HepG2 (cell line): ENCODE data around the gene PARD3. TPM values are rescaled to one million over a fixed set of nuclear protein-coding genes. Genes with fewer than 3 reads are reported as not detected.

Source experiments
- ATAC-seq: fragments of 200-7000 bp; cut with Tn5 transposase; 3 replicates; pipeline ENCODE4 v1.9.1; 2020; ENCODE audit warnings: mild to moderate bottlenecking, moderate library complexity
- BruUV-seq: library from RNA; stranded (reverse); fragments of 400-500 nt; replicated peaks from 2 replicates; lab custom pipeline; 2021; lab: Mats Ljungman, UMichigan
- CTCF ChIA-PET: fragments of 300-600 bp; formaldehyde crosslinking; extraction: SDS; loops from one replicate; lab custom pipeline; 2021; ENCODE audit warnings: low total read pairs, inconsistent platforms, low intra/inter-chr PET ratio; lab: Yijun Ruan, JAX
- POLR2A ChIA-PET: fragments of 350-600 bp; sonication (Branson Sonifier 250); formaldehyde crosslinking; loops from one replicate; lab custom pipeline; 2020; ENCODE audit warnings: antibody characterized with exemption, inconsistent platforms; lab: Yijun Ruan, JAX
- DNase-seq: peaks from one replicate; pipeline ENCODE4 v3.0.0-alpha.2; 2015; ENCODE audit warnings: low spot score
- FAIRE-seq: peaks from 3 replicates; lab custom pipeline; 2011; peaks lifted over from hg19 to GRCh38; lab: Jason Lieb, UNC
- H2AFZ ChIP-seq: one replicate; pipeline ENCODE4 v1.6.1; 2011; ENCODE audit warnings: low read length, inconsistent platforms
- H3K27ac ChIP-seq: fragments of 300-600 bp; 3 replicates; pipeline ENCODE4 v1.8.0; 2011; ENCODE audit warnings: mixed run types, mild to moderate bottlenecking, mixed read lengths, low read length, inconsistent platforms; ENCODE audit not compliant: insufficient read depth; ENCODE audit errors: extremely low read length
- H3K27me3 ChIP-seq, 2 experiments: fragments of 200-600 bp in 1 of 2; 2 replicates in 1 of 2; 3 replicates in 1 of 2; pipeline versions ENCODE4 v1.6.0 to v1.8.0; 2011; ENCODE audit warnings: low read length in 2 of 2, mild to moderate bottlenecking in 2 of 2, moderate library complexity in 2 of 2, inconsistent platforms in 1 of 2; ENCODE audit not compliant: insufficient read depth in 2 of 2, control insufficient read depth in 1 of 2
- H3K36me3 ChIP-seq, 2 experiments: fragments of 200-600 bp in 1 of 2; replicated peaks in 1 of 2; 2 replicates in 1 of 2; 3 replicates in 1 of 2; pipeline versions ENCODE4 v1.5.1 to v1.8.0; 2011; ENCODE audit warnings: low read length in 2 of 2, inconsistent platforms in 1 of 2; ENCODE audit not compliant: insufficient read depth in 2 of 2, control insufficient read depth in 1 of 2
- H3K4me1 ChIP-seq: 2 replicates; pipeline ENCODE4 v1.5.1; 2012; ENCODE audit warnings: low read length, inconsistent platforms; ENCODE audit not compliant: insufficient read depth
- H3K4me2 ChIP-seq: 2 replicates; pipeline ENCODE4 v1.6.0; 2011; ENCODE audit warnings: low read depth, low read length, inconsistent platforms
- H3K4me3 ChIP-seq, 3 experiments: fragments of 200-600 bp in 1 of 3; sonication (generic), shearing (Covaris generic) in 1 of 3; replicated peaks in 1 of 3; 2 replicates each; pipeline ENCODE4 v1.5.1; 2011 to 2016; ENCODE audit warnings: low read length in 3 of 3, inconsistent platforms in 2 of 3, low read depth in 2 of 3, mild to moderate bottlenecking in 2 of 3, control low read depth in 1 of 3, mixed read lengths in 1 of 3; ENCODE audit not compliant: insufficient read depth in 1 of 3
- H3K79me2 ChIP-seq: one replicate; pipeline ENCODE4 v1.6.1; 2011; ENCODE audit warnings: low read length, inconsistent platforms; ENCODE audit not compliant: insufficient read depth
- H3K9ac ChIP-seq: 2 replicates; pipeline ENCODE4 v1.6.0; 2011; ENCODE audit warnings: mild to moderate bottlenecking, low read depth, low read length, inconsistent platforms; ENCODE audit not compliant: insufficient read depth
- H3K9me3 ChIP-seq: 2 replicates; pipeline ENCODE4 v1.5.1; 2012; ENCODE audit warnings: mild to moderate bottlenecking, low read length
- H4K20me1 ChIP-seq: 2 replicates; pipeline ENCODE4 v1.6.0; 2011; ENCODE audit warnings: inconsistent platforms, mild to moderate bottlenecking, low read length, moderate library complexity; ENCODE audit not compliant: insufficient read depth
- CEBPZ ChIP-seq: IDR thresholded peaks from 2 replicates; pipeline ENCODE4 v1.6.1; 2012; ENCODE audit warnings: low read length, improper control_type of control experiment
- FOXJ3 ChIP-seq: sonication (generic); formaldehyde crosslinking; IDR thresholded peaks from 2 replicates; pipeline ENCODE4 v1.4.0; 2020; ENCODE audit warnings: missing genetic modification reagents, mild to moderate bottlenecking, borderline replicate concordance
- MAX ChIP-seq: IDR thresholded peaks from 2 replicates; pipeline ENCODE4 v1.6.1; 2012; ENCODE audit warnings: inconsistent platforms
- NPAS2 ChIP-seq: sonication (generic); formaldehyde crosslinking; IDR thresholded peaks from 2 replicates; pipeline ENCODE4 v1.8.0; 2022; ENCODE audit warnings: mild to moderate bottlenecking, missing genetic modification reagents, borderline replicate concordance
- NR2F1 ChIP-seq, 2 experiments: fragments of 450-650 bp in 1 of 2; formaldehyde crosslinking in 1 of 2; IDR thresholded peaks; 2 replicates each; pipeline versions ENCODE4 v1.5.0 to v1.6.1; 2016 to 2020; ENCODE audit warnings: mild to moderate bottlenecking in 1 of 2, missing compliant biosample characterization in 1 of 2, missing genetic modification reagents in 1 of 2, moderate library complexity in 1 of 2
- RAD21 ChIP-seq: fragments of 450-650 bp; formaldehyde crosslinking; IDR thresholded peaks from 2 replicates; pipeline ENCODE4 v1.5.0; 2020; ENCODE audit warnings: mild to moderate bottlenecking
- RFX5 ChIP-seq: IDR thresholded peaks from 2 replicates; pipeline ENCODE4 v1.6.1; 2011; ENCODE audit warnings: low read depth, low read length, improper control_type of control experiment
- SMAD3 ChIP-seq: sonication (generic); formaldehyde crosslinking; IDR thresholded peaks from 2 replicates; pipeline ENCODE4 v1.4.0; 2020; ENCODE audit warnings: missing genetic modification reagents
- SPEN ChIP-seq: sonication (generic); formaldehyde crosslinking; IDR thresholded peaks from 2 replicates; pipeline ENCODE4 v1.5.1; 2020; ENCODE audit warnings: low read depth, mild to moderate bottlenecking, missing genetic modification reagents
- STAG1 ChIP-seq: sonication (generic); formaldehyde crosslinking; IDR thresholded peaks from 2 replicates; pipeline ENCODE4 v1.4.0; 2020; ENCODE audit warnings: missing genetic modification reagents
- TEAD3 ChIP-seq: optimal IDR thresholded peaks from 2 replicates; pipeline ENCODE3; 2016; ENCODE audit warnings: borderline replicate concordance
- TRIM24 ChIP-seq: sonication (generic); formaldehyde crosslinking; IDR thresholded peaks from 2 replicates; pipeline ENCODE4 v1.8.0; 2022; ENCODE audit warnings: mild to moderate bottlenecking, missing genetic modification reagents
- XBP1 ChIP-seq: sonication (generic); formaldehyde crosslinking; IDR thresholded peaks from 2 replicates; pipeline ENCODE4 v1.5.0; 2020; ENCODE audit warnings: missing genetic modification reagents
- YEATS4 ChIP-seq: sonication (generic); formaldehyde crosslinking; IDR thresholded peaks from 2 replicates; pipeline ENCODE4 v1.4.0; 2020; ENCODE audit warnings: missing genetic modification reagents, borderline replicate concordance
- YY1 ChIP-seq: IDR thresholded peaks from 2 replicates; pipeline ENCODE4 v1.6.1; 2011; ENCODE audit warnings: low read length, low read depth, moderate library complexity, mild to moderate bottlenecking; ENCODE audit not compliant: insufficient read depth, insufficient replicate concordance
- ZFP37 ChIP-seq: sonication (generic); formaldehyde crosslinking; IDR thresholded peaks from 2 replicates; pipeline ENCODE4 v1.4.0; 2020; ENCODE audit warnings: missing genetic modification reagents, borderline replicate concordance
- ZNF225 ChIP-seq: sonication (generic); formaldehyde crosslinking; IDR thresholded peaks from 2 replicates; pipeline ENCODE4 v1.4.0; 2020; ENCODE audit warnings: mild to moderate bottlenecking, missing genetic modification reagents
- ZNF549 ChIP-seq: sonication (generic); formaldehyde crosslinking; IDR thresholded peaks from 2 replicates; pipeline ENCODE4 v1.5.0; 2020; ENCODE audit warnings: missing genetic modification reagents
- ZNF557 ChIP-seq: sonication (generic); formaldehyde crosslinking; IDR thresholded peaks from 2 replicates; pipeline ENCODE4 v1.4.0; 2020; ENCODE audit warnings: missing genetic modification reagents
- ZNF572 ChIP-seq: sonication (generic); formaldehyde crosslinking; IDR thresholded peaks from 2 replicates; pipeline ENCODE4 v1.5.1; 2020; ENCODE audit warnings: mild to moderate bottlenecking, missing genetic modification reagents
- WGBS: methylation state at CpG from one replicate; pipeline ENCODE4 v1.1.6; 2017; ENCODE audit warnings: low lambda C conversion rate; 5-methylcytosine and 5-hydroxymethylcytosine counted together
- in situ Hi-C: cut with HindIII; loops from 2 replicates; pipeline ENCODE4 v1.10.0; 2017; ENCODE audit warnings: low pct_unique_long_range_greater_than_20kb; ENCODE audit not compliant: extremely low pct_ligation_motif_present
- intact Hi-C: fragments of 100-400 bp; cut with micrococcal nuclease; formaldehyde crosslinking; loops from one replicate; pipeline ENCODE4 v1.10.0; 2022; ENCODE audit not compliant: unreplicated experiment
- polyA plus RNA-seq, 8 experiments: library from polyadenylated mRNA; depleted of rRNA in 3 of 8; stranded (reverse) in 7 of 8; unstranded in 1 of 8; fragments of >200 nt; fragmentation: Illumina TruSeq in 4 of 8; extraction: Trizol in 4 of 8; gene quantifications; 2 replicates each; pipeline versions ENCODE4 v1.2.1 to v1.2.3, GENCODE V29; 2011 to 2016; ENCODE audit warnings: low read depth in 4 of 8, missing spikeins in 1 of 8, mixed read lengths in 1 of 8; ENCODE audit not compliant: insufficient read depth in 1 of 8
- total RNA-seq, 5 experiments: library from RNA; depleted of rRNA; stranded (reverse); fragments of >200 nt; fragmentation: Illumina TruSeq; extraction: Trizol; gene quantifications; 2 replicates each; pipeline ENCODE4 v1.2.3, GENCODE V29; 2016; ENCODE audit warnings: low read depth in 1 of 5
- TF ChIP-seq, protein P1 (sequence below): sonication (generic); formaldehyde crosslinking; IDR thresholded peaks from 2 replicates; pipeline ENCODE4 v1.4.0; 2020; ENCODE audit warnings: missing genetic modification reagents

Gene PARD3
- total and polyA plus RNA-seq, 2 of the 13 experiments (the other 11 are each of a cell fraction or from before 2014, with no cell fraction given) = 40.9 to 60.0 TPM

DNA sequence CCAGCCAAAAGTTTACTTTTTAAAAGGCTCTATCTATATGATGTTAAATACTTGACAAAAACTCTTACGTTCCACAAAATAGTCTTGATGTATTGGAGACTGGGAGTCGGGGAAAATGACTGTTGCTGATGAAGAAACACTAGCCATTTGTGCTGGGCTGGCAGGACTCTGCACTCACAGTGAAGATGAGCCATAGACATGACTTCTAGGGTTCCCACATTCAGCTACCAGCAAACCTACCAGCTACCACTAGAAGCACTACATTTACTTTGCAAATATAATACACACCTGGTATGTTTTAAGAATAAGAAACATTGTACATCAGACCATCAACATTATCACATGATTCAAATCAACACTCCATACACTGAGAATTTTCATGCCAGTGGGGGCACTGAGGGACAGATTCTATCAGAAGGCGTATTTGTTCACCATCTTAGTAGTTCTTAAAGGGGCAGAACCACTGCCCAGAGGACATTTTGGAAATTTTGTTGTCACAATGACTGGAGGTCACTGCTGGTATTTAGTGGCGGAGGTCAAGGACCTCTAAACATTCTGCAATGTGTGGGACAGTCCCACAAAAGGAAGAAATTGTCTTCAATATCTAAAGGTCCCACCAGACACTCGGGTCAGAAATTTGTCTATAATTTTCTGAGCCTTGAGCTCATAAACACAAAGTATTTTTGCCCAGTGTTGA is 52.3 kb downstream of the PARD3 start:
- Histone ChIP-seq H3K9me3 (no peaks in the 10 kb centered on the region), H3K4me2 (peak overlapping the region; percentile 32; the same call in 1 of the 2 replicates), H3K27ac (peak overlapping the region; percentile 34), H3K9ac (no peak overlapping the region), H3K79me2 (peaks cover 93% of the 10 kb centered on the region), H4K20me1 (peaks cover 32% of the 10 kb centered on the region), H3K4me1 (peaks cover 63% of the 10 kb centered on the region), H3K36me3 (no peaks in the 10 kb centered on the region), H2AFZ (no peak overlapping the region), H3K27me3 (no peaks in the 10 kb centered on the region), H3K4me3 (no peak overlapping the region)
- peak; percentile 50 for DNase-seq
- intact Hi-C loops (loop anchor here (2.0 kb wide), 1 partner anchor 16 kb away; no protein-coding TSS in a partner anchor), in situ Hi-C loops (no loop called here)
- ChIA-PET CTCF (no interaction called here), POLR2A (interaction anchor here (0.7 kb wide), 1 partner anchor 9 kb away, joined by 3 read pairs; no protein-coding TSS in a partner anchor)
- peak; percentile 42 for FAIRE-seq
- no TSS peak for BruUV-seq
- peak; percentile 91 for ATAC-seq
- 56% methylated on average over 5 of the region's 5 CpGs for WGBS
- TF ChIP-seq YY1 = peak; percentile 50
- TF ChIP-seq ZNF549 (CRISPR knock-in tag) = no peak
- TF ChIP-seq RFX5 = no peak
- no peak for TF ChIP-seq STAG1 (CRISPR knock-in tag)
- TF ChIP-seq ZNF557 (CRISPR knock-in tag) = no peak
- TF ChIP-seq ZFP37 = no peak
- peak; percentile 69 for TF ChIP-seq TEAD3 (CRISPR knock-in tag)
- no peak for TF ChIP-seq YEATS4 (CRISPR knock-in tag)
- no peak for TF ChIP-seq SMAD3 (CRISPR knock-in tag)
- no peak for TF ChIP-seq MAX
- TF ChIP-seq ZNF225 (CRISPR knock-in tag) = no peak
- TF ChIP-seq FOXJ3 = peak; percentile 24; the same call in 1 of the 2 replicates
- TF ChIP-seq ZNF572 = no peak
- TF ChIP-seq RAD21 (CRISPR knock-in tag) = no peak
- TF ChIP-seq NR2F1 (CRISPR knock-in tag; IDR thresholded peaks at IDR 0.05) = peak in 1 of 2 experiments; percentile 66; a peak in 1 of 4 replicates
- TF ChIP-seq NPAS2 = no peak
- TF ChIP-seq CEBPZ = no peak
- no peak for TF ChIP-seq TRIM24 (CRISPR knock-in tag)
- TF ChIP-seq SPEN (CRISPR knock-in tag) = no peak
- TF ChIP-seq XBP1 = no peak
- TF ChIP-seq, protein P1, sequence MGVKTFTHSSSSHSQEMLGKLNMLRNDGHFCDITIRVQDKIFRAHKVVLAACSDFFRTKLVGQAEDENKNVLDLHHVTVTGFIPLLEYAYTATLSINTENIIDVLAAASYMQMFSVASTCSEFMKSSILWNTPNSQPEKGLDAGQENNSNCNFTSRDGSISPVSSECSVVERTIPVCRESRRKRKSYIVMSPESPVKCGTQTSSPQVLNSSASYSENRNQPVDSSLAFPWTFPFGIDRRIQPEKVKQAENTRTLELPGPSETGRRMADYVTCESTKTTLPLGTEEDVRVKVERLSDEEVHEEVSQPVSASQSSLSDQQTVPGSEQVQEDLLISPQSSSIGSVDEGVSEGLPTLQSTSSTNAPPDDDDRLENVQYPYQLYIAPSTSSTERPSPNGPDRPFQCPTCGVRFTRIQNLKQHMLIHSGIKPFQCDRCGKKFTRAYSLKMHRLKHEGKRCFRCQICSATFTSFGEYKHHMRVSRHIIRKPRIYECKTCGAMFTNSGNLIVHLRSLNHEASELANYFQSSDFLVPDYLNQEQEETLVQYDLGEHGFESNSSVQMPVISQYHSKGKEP (CRISPR knock-in tag) = no peak
